Gastroesophageal sphincter (tissue), 3 donors: Measurements from ENCODE around the gene LRRC53.

Source experiments
- POLR2A ChIP-seq, 2 donors: fragments of 450-650 bp; IDR thresholded peaks; one replicate each; pipeline ENCODE4 v1.6.1; 2017; ENCODE audit warnings: antibody characterized with exemption in 2 of 2, mild to moderate bottlenecking in 2 of 2, moderate library complexity in 1 of 2
- TF ChIP-seq, protein P1 (sequence below), 4 experiments: fragments of 200-600 bp in 2 of 4; fragments of 450-650 bp in 2 of 4; sonication (generic) in 1 of 4; IDR thresholded peaks; one replicate each; pipeline ENCODE4 v1.5.1; 2017 to 2019; ENCODE audit warnings: antibody characterized with exemption in 4 of 4, mild to moderate bottlenecking in 2 of 4, moderate library complexity in 2 of 4

GRCh38 chr1:74431531-74431930 is 80.9 kb downstream of the LRRC53 start:
- no peak for TF ChIP-seq POLR2A (IDR thresholded peaks at IDR 0.05)
- TF ChIP-seq, protein P1, sequence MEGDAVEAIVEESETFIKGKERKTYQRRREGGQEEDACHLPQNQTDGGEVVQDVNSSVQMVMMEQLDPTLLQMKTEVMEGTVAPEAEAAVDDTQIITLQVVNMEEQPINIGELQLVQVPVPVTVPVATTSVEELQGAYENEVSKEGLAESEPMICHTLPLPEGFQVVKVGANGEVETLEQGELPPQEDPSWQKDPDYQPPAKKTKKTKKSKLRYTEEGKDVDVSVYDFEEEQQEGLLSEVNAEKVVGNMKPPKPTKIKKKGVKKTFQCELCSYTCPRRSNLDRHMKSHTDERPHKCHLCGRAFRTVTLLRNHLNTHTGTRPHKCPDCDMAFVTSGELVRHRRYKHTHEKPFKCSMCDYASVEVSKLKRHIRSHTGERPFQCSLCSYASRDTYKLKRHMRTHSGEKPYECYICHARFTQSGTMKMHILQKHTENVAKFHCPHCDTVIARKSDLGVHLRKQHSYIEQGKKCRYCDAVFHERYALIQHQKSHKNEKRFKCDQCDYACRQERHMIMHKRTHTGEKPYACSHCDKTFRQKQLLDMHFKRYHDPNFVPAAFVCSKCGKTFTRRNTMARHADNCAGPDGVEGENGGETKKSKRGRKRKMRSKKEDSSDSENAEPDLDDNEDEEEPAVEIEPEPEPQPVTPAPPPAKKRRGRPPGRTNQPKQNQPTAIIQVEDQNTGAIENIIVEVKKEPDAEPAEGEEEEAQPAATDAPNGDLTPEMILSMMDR (IDR thresholded peaks at IDR 0.05) = no peak
